Measurements from ENCODE around the gene SEC22C. TPM values are rescaled to one million over a fixed set of nuclear protein-coding genes. Genes with fewer than 3 reads are reported as not detected.
"Not testable (repeated sequence)": the region's sequence is repeated elsewhere in the genome, so short reads cannot be mapped to it uniquely, and the experiment has no call there.

Gene SEC22C
- total RNA-seq, 5 donors from 2014 or later (not counting 1 experiment from before 2014, with no cell fraction given), result 50.1 to 71.2 (median 53.6) TPM

GRCh38 chr3:42557854-42558253, 23.9 kb downstream of the SEC22C start:
- H3K36me3 ChIP-seq (ENCODE audit: control insufficient read depth in 2 of 2, extremely low read depth in 1 of 2, insufficient read depth in 1 of 2, low read length in 1 of 2), result peaks cover 5 to 51% of the 10 kb centered on the region in 2 donors
- H3K4me3 Mint-ChIP-seq, result no peak overlapping the region
- no peak overlapping the region for H3K27ac ChIP-seq (ENCODE audit: low read length)
- no peaks in the 10 kb centered on the region for H3K9me3 Mint-ChIP-seq
- ChIA-PET CTCF (interaction anchor here (0.7 to 1.5 kb wide), 3 partner anchors 11 to 352 kb away, joined by 3 to 6 read pairs (median 4); partner anchors contain the start of gene VIPR1 (in 1 of the 2)), POLR2A (interaction anchor here (0.5 to 0.7 kb wide), 2 partner anchors 18 to 305 kb away, joined by 3 to 7 read pairs; no protein-coding TSS in a partner anchor)
- DNase-seq (peak in 28 of 35 experiments; percentile 9 to 65 (median 28)), ATAC-seq (replicated peaks in 1 of 4) (peak in 2 of 4 experiments; percentile 14 to 27)
- H3K27me3 ChIP-seq (replicated peaks in 1 of 2; ENCODE audit: control insufficient read depth in 2 of 2, extremely low read depth in 1 of 2, insufficient read depth in 2 of 2, low read length in 1 of 2), result no peaks in the 10 kb centered on the region
- H3K4me1 ChIP-seq (ENCODE audit: control insufficient read depth in 1 of 2, extremely low read depth in 1 of 2, insufficient read depth in 2 of 2, low read length in 2 of 2), result peaks cover 15 to 30% of the 10 kb centered on the region in 2 experiments
- H3K27ac Mint-ChIP-seq, result peak overlapping the region; percentile 79 to 100
- peaks cover 29 to 42% (median 39%) of the 10 kb centered on the region in 3 donors for H3K4me1 Mint-ChIP-seq
- no peak overlapping the region for H3K4me3 ChIP-seq (ENCODE audit: control insufficient read depth in 1 of 2, extremely low read depth in 1 of 2, low read length in 1 of 2)
- H3K36me3 Mint-ChIP-seq, result peaks cover 39% of the 10 kb centered on the region
- no peaks in the 10 kb centered on the region for H3K27me3 Mint-ChIP-seq
- no peaks in the 10 kb centered on the region for H3K9me3 ChIP-seq

- ATAC-seq (replicated peaks in 1 of 4), result peak in 1 of 4 experiments; percentile 5
- H3K27me3 Mint-ChIP-seq; H3K9me3 ChIP-seq; H3K27me3 ChIP-seq (replicated peaks in 1 of 2; ENCODE audit: control insufficient read depth in 2 of 2, extremely low read depth in 1 of 2, insufficient read depth in 2 of 2, low read length in 1 of 2); DNase-seq; POLR2A ChIA-PET; H3K9me3 Mint-ChIP-seq; H3K4me3 ChIP-seq (ENCODE audit: control insufficient read depth in 1 of 2, extremely low read depth in 1 of 2, low read length in 1 of 2): not testable (repeated sequence)
- Mint-ChIP-seq H3K27ac (peak overlapping the region; percentile 99 to 100), H3K4me3 (peak overlapping the region in 2 of 3 donors; percentile 57 to 60), H3K36me3 (peaks cover 42% of the 10 kb centered on the region), H3K4me1 (peaks cover 29 to 45% (median 39%) of the 10 kb centered on the region in 3 donors)
- CTCF ChIA-PET, result interaction anchor here (0.6 to 1.5 kb wide), 3 partner anchors 10 to 55 kb away, joined by 3 to 6 read pairs (median 4); partner anchors contain the start of gene VIPR1 (in 1 of the 2)
- WGBS (ENCODE audit: insufficient coverage), result no CpG with 5 or more reads among the region's 6 CpGs
- peak overlapping the region; percentile 71 for H3K27ac ChIP-seq (ENCODE audit: low read length)
- peaks cover 5 to 51% of the 10 kb centered on the region in 2 donors for H3K36me3 ChIP-seq (ENCODE audit: control insufficient read depth in 2 of 2, extremely low read depth in 1 of 2, insufficient read depth in 1 of 2, low read length in 1 of 2)
- peaks cover 15 to 30% of the 10 kb centered on the region in 2 experiments for H3K4me1 ChIP-seq (ENCODE audit: control insufficient read depth in 1 of 2, extremely low read depth in 1 of 2, insufficient read depth in 2 of 2, low read length in 2 of 2)
Observed at GRCh38 chr3:42556817-42557216, 24.9 kb downstream of the SEC22C start.

GRCh38 chr3:42556089-42556632, 25.6 kb downstream of the SEC22C start:
- no peaks in the 10 kb centered on the region for H3K27me3 Mint-ChIP-seq
- no peaks in the 10 kb centered on the region for H3K9me3 Mint-ChIP-seq
- DNase-seq (peak; percentile 25 to 81 (median 55)), ATAC-seq (replicated peaks in 1 of 4) (peak; percentile 87 to 90 (median 88))
- Histone ChIP-seq H3K4me1 (ENCODE audit: control insufficient read depth in 1 of 2, extremely low read depth in 1 of 2, insufficient read depth in 2 of 2, low read length in 2 of 2) (peaks cover 15 to 30% of the 10 kb centered on the region in 2 experiments), H3K27ac (ENCODE audit: low read length) (peak overlapping the region; percentile 71), H3K36me3 (ENCODE audit: control insufficient read depth in 2 of 2, extremely low read depth in 1 of 2, insufficient read depth in 1 of 2, low read length in 1 of 2) (peaks cover 5 to 47% of the 10 kb centered on the region in 2 donors), H3K27me3 (replicated peaks in 1 of 2; ENCODE audit: control insufficient read depth in 2 of 2, extremely low read depth in 1 of 2, insufficient read depth in 2 of 2, low read length in 1 of 2) (no peaks in the 10 kb centered on the region), H3K9me3 (no peaks in the 10 kb centered on the region), H3K4me3 (ENCODE audit: control insufficient read depth in 1 of 2, extremely low read depth in 1 of 2, low read length in 1 of 2) (no peak overlapping the region)
- peak overlapping the region; percentile 99 to 100 for H3K27ac Mint-ChIP-seq
- ChIA-PET POLR2A (interaction anchor here in 1 of 2 donors (0.9 kb wide), 1 partner anchor 44 kb away, joined by 3 read pairs; the partner anchor contains the start of gene NKTR), CTCF (interaction anchor here in 1 of 2 donors (0.6 to 1.1 kb wide), 2 partner anchors 20 to 54 kb away, joined by 3 to 4 read pairs; partner anchors contain the start of gene VIPR1)
- 29% methylated on average over 3 of the region's 3 CpGs for WGBS (ENCODE audit: insufficient coverage)
- H3K4me3 Mint-ChIP-seq, result peak overlapping the region; percentile 41 to 60 (median 57)
- H3K36me3 Mint-ChIP-seq, result peaks cover 43% of the 10 kb centered on the region
- peaks cover 29 to 45% (median 39%) of the 10 kb centered on the region in 3 donors for H3K4me1 Mint-ChIP-seq

GRCh38 chr3:42552830-42553229, 28.9 kb downstream of the SEC22C start:
- Mint-ChIP-seq H3K27me3 (no peaks in the 10 kb centered on the region), H3K36me3 (peaks cover 42% of the 10 kb centered on the region), H3K4me3 (no peak overlapping the region), H3K4me1 (peaks cover 26 to 62% (median 38%) of the 10 kb centered on the region in 3 donors), H3K9me3 (no peaks in the 10 kb centered on the region), H3K27ac (peak overlapping the region; percentile 78 to 86)
- CTCF ChIA-PET, result interaction anchor here in 1 of 2 donors (0.8 to 2.2 kb wide), 3 partner anchors 8 to 51 kb away, joined by 3 to 8 read pairs (median 8); partner anchors contain the start of gene VIPR1
- Histone ChIP-seq H3K9me3 (no peaks in the 10 kb centered on the region), H3K27ac (ENCODE audit: low read length) (no peak overlapping the region), H3K36me3 (ENCODE audit: control insufficient read depth in 2 of 2, extremely low read depth in 1 of 2, insufficient read depth in 1 of 2, low read length in 1 of 2) (peaks cover 0 to 45% of the 10 kb centered on the region in 2 donors), H3K27me3 (replicated peaks in 1 of 2; ENCODE audit: control insufficient read depth in 2 of 2, extremely low read depth in 1 of 2, insufficient read depth in 2 of 2, low read length in 1 of 2) (no peaks in the 10 kb centered on the region), H3K4me1 (ENCODE audit: control insufficient read depth in 1 of 2, extremely low read depth in 1 of 2, insufficient read depth in 2 of 2, low read length in 2 of 2) (peaks cover 15 to 34% of the 10 kb centered on the region in 2 experiments), H3K4me3 (ENCODE audit: control insufficient read depth in 1 of 2, extremely low read depth in 1 of 2, low read length in 1 of 2) (no peak overlapping the region)
- WGBS (ENCODE audit: insufficient coverage), result no CpG with 5 or more reads among the region's 1 CpG
- ATAC-seq (replicated peaks in 1 of 4) (no peak), DNase-seq (no peak)
- POLR2A ChIA-PET, result no interaction called here

GRCh38 chr3:42550250-42550649, 31.5 kb downstream of the SEC22C start:
- Mint-ChIP-seq H3K27ac (peak overlapping the region; percentile 41 to 73), H3K4me1 (peaks cover under 1 to 42% (median 21%) of the 10 kb centered on the region in 3 donors), H3K36me3 (peaks cover 38% of the 10 kb centered on the region), H3K4me3 (no peak overlapping the region), H3K27me3 (no peaks in the 10 kb centered on the region), H3K9me3 (no peaks in the 10 kb centered on the region)
- POLR2A ChIA-PET, result no interaction called here
- CTCF ChIA-PET, result interaction anchor here in 1 of 2 donors (0.6 to 1.5 kb wide), 2 partner anchors 14 to 45 kb away, joined by 4 to 9 read pairs; no protein-coding TSS in a partner anchor
- Histone ChIP-seq H3K36me3 (ENCODE audit: control insufficient read depth in 2 of 2, extremely low read depth in 1 of 2, insufficient read depth in 1 of 2, low read length in 1 of 2) (peaks cover 0 to 42% of the 10 kb centered on the region in 2 donors), H3K4me3 (ENCODE audit: control insufficient read depth in 1 of 2, extremely low read depth in 1 of 2, low read length in 1 of 2) (no peak overlapping the region), H3K4me1 (ENCODE audit: control insufficient read depth in 1 of 2, extremely low read depth in 1 of 2, insufficient read depth in 2 of 2, low read length in 2 of 2) (peaks cover 0 to 14% of the 10 kb centered on the region in 2 experiments), H3K27me3 (replicated peaks in 1 of 2; ENCODE audit: control insufficient read depth in 2 of 2, extremely low read depth in 1 of 2, insufficient read depth in 2 of 2, low read length in 1 of 2) (no peaks in the 10 kb centered on the region), H3K9me3 (no peaks in the 10 kb centered on the region), H3K27ac (ENCODE audit: low read length) (no peak overlapping the region)
- WGBS (ENCODE audit: insufficient coverage), result no CpG with 5 or more reads among the region's 1 CpG
- DNase-seq (no peak), ATAC-seq (replicated peaks in 1 of 4) (no peak)

- H3K36me3 Mint-ChIP-seq, result peaks cover 38% of the 10 kb centered on the region
- H3K9me3 Mint-ChIP-seq, result no peaks in the 10 kb centered on the region
- Histone ChIP-seq H3K27me3 (replicated peaks in 1 of 2; ENCODE audit: control insufficient read depth in 2 of 2, extremely low read depth in 1 of 2, insufficient read depth in 2 of 2, low read length in 1 of 2) (no peaks in the 10 kb centered on the region), H3K9me3 (no peaks in the 10 kb centered on the region), H3K27ac (ENCODE audit: low read length) (no peak overlapping the region), H3K4me1 (ENCODE audit: control insufficient read depth in 1 of 2, extremely low read depth in 1 of 2, insufficient read depth in 2 of 2, low read length in 2 of 2) (peaks cover 0 to 5% of the 10 kb centered on the region in 2 experiments), H3K36me3 (ENCODE audit: control insufficient read depth in 2 of 2, extremely low read depth in 1 of 2, insufficient read depth in 1 of 2, low read length in 1 of 2) (peaks cover 0 to 38% of the 10 kb centered on the region in 2 donors), H3K4me3 (ENCODE audit: control insufficient read depth in 1 of 2, extremely low read depth in 1 of 2, low read length in 1 of 2) (no peak overlapping the region)
- ATAC-seq (replicated peaks in 1 of 4) (no peak), DNase-seq (no peak)
- H3K4me1 Mint-ChIP-seq, result peaks cover 0 to 37% (median 18%) of the 10 kb centered on the region in 3 donors
- H3K4me3 Mint-ChIP-seq, result no peak overlapping the region
- POLR2A ChIA-PET, result no interaction called here
- peak overlapping the region in 1 of 2 donors; percentile 48 for H3K27ac Mint-ChIP-seq
- CTCF ChIA-PET, result interaction anchor here (0.6 to 1.8 kb wide), 6 partner anchors 10 to 549 kb away, joined by 3 to 8 read pairs (median 4); no protein-coding TSS in a partner anchor
- WGBS (ENCODE audit: insufficient coverage), result 87% methylated on average over 2 of the region's 2 CpGs
- no peaks in the 10 kb centered on the region for H3K27me3 Mint-ChIP-seq
Observed at GRCh38 chr3:42549131-42549530, 32.6 kb downstream of the SEC22C start.

All from T-cell (primary cell).